HepG2 (cell line): ENCODE results near the gene STAG3. TPM values are rescaled to one million over a fixed set of nuclear protein-coding genes. Genes with fewer than 3 reads are reported as not detected.
A peak's percentile ranks its signal among the peaks of the same experiment; 100 is the strongest.

Source experiments
- ATF1 ChIP-seq: IDR thresholded peaks from 2 replicates; pipeline ENCODE4 v1.6.1; 2016; ENCODE audit warnings: mild to moderate bottlenecking, control low read depth
- CHD2 ChIP-seq: IDR thresholded peaks from 2 replicates; pipeline ENCODE4 v1.6.1; 2011; ENCODE audit warnings: low read depth, low read length, improper control_type of control experiment
- HOXD1 ChIP-seq: sonication (generic); formaldehyde crosslinking; IDR thresholded peaks from 2 replicates; pipeline ENCODE4 v1.5.0; 2020; ENCODE audit warnings: missing genetic modification reagents
- KLF16 ChIP-seq, 2 experiments: sonication (generic) in 1 of 2; formaldehyde crosslinking in 1 of 2; IDR thresholded peaks; 2 replicates each; pipeline versions ENCODE4 v1.6.1 to v1.8.0; 2016 to 2023; ENCODE audit warnings: missing genetic modification reagents in 2 of 2, missing compliant biosample characterization in 1 of 2
- MXD4 ChIP-seq: IDR thresholded peaks from 2 replicates; pipeline ENCODE4 v1.6.1; 2016; ENCODE audit warnings: mild to moderate bottlenecking, missing biosample characterization, missing genetic modification reagents
- PRPF4 ChIP-seq: fragments of 200-400 bp; formaldehyde crosslinking; IDR thresholded peaks from 2 replicates; pipeline ENCODE4 v1.6.1; 2016; ENCODE audit warnings: low read length, low read depth; ENCODE audit not compliant: poor library complexity, severe bottlenecking
- REL ChIP-seq: sonication (generic); formaldehyde crosslinking; conservative IDR thresholded peaks from 2 replicates; pipeline ENCODE4 v1.8.0; 2022; ENCODE audit warnings: mild to moderate bottlenecking, missing genetic modification reagents, moderate library complexity
- SALL1 ChIP-seq: sonication (generic); formaldehyde crosslinking; IDR thresholded peaks from 2 replicates; pipeline ENCODE4 v1.8.0; 2022; ENCODE audit warnings: mild to moderate bottlenecking, missing genetic modification reagents
- SAP130 ChIP-seq: IDR thresholded peaks from 2 replicates; pipeline ENCODE4 v1.6.1; 2016; ENCODE audit warnings: low read depth
- SMC3 ChIP-seq: IDR thresholded peaks from 2 replicates; pipeline ENCODE4 v1.6.1; 2011; ENCODE audit warnings: low read length, improper control_type of control experiment
- STAG1 ChIP-seq: sonication (generic); formaldehyde crosslinking; IDR thresholded peaks from 2 replicates; pipeline ENCODE4 v1.4.0; 2020; ENCODE audit warnings: missing genetic modification reagents
- TSC22D2 ChIP-seq: sonication (generic); formaldehyde crosslinking; IDR thresholded peaks from 2 replicates; pipeline ENCODE4 v1.5.1; 2020; ENCODE audit warnings: missing genetic modification reagents, mild to moderate bottlenecking, borderline replicate concordance
- XRCC5 ChIP-seq: fragments of 200-400 bp; formaldehyde crosslinking; optimal IDR thresholded peaks from 2 replicates; pipeline ENCODE3; 2017; ENCODE audit warnings: mild to moderate bottlenecking, low read length
- ZBTB7A ChIP-seq: sonication (generic); formaldehyde crosslinking; IDR thresholded peaks from 2 replicates; pipeline ENCODE4 v1.8.0; 2022; ENCODE audit warnings: mild to moderate bottlenecking, missing genetic modification reagents
- ZFP36L1 ChIP-seq: sonication (generic); formaldehyde crosslinking; IDR thresholded peaks from 2 replicates; pipeline ENCODE4 v1.8.0; 2022; ENCODE audit warnings: mild to moderate bottlenecking, missing genetic modification reagents, moderate library complexity
- ZFP90 ChIP-seq: sonication (generic); formaldehyde crosslinking; IDR thresholded peaks from 2 replicates; pipeline ENCODE4 v1.8.0; 2022; ENCODE audit warnings: missing genetic modification reagents, mild to moderate bottlenecking, inconsistent platforms, borderline replicate concordance
- ZNF256 ChIP-seq: sonication (generic); formaldehyde crosslinking; conservative IDR thresholded peaks from 2 replicates; pipeline ENCODE4 v1.4.0; 2020; ENCODE audit warnings: missing genetic modification reagents
- ZNF260 ChIP-seq: sonication (generic); formaldehyde crosslinking; IDR thresholded peaks from 2 replicates; pipeline ENCODE4 v1.4.0; 2020; ENCODE audit warnings: missing genetic modification reagents, low read depth, mild to moderate bottlenecking, borderline replicate concordance
- ZNF3 ChIP-seq: IDR thresholded peaks from 2 replicates; pipeline ENCODE4 v1.7.0; 2017; ENCODE audit warnings: inconsistent platforms
- ZNF512 ChIP-seq: sonication (generic); formaldehyde crosslinking; IDR thresholded peaks from 2 replicates; pipeline ENCODE4 v1.4.0; 2020; ENCODE audit warnings: mild to moderate bottlenecking, missing genetic modification reagents
- ZNF557 ChIP-seq: sonication (generic); formaldehyde crosslinking; IDR thresholded peaks from 2 replicates; pipeline ENCODE4 v1.4.0; 2020; ENCODE audit warnings: missing genetic modification reagents
- ZNF614 ChIP-seq: IDR thresholded peaks from 2 replicates; pipeline ENCODE4 v1.6.1; 2018; ENCODE audit warnings: missing biosample characterization, missing genetic modification reagents, inconsistent platforms, borderline replicate concordance
- ZNF883 ChIP-seq: sonication (generic); formaldehyde crosslinking; IDR thresholded peaks from 2 replicates; pipeline ENCODE4 v1.5.1; 2020; ENCODE audit warnings: mild to moderate bottlenecking, missing genetic modification reagents; ENCODE audit errors: not compliant biosample characterization
- polyA plus RNA-seq, 8 experiments: library from polyadenylated mRNA; depleted of rRNA in 3 of 8; stranded (reverse) in 7 of 8; unstranded in 1 of 8; fragments of >200 nt; fragmentation: Illumina TruSeq in 4 of 8; extraction: Trizol in 4 of 8; gene quantifications; 2 replicates each; pipeline versions ENCODE4 v1.2.1 to v1.2.3, GENCODE V29; 2011 to 2016; ENCODE audit warnings: low read depth in 4 of 8, missing spikeins in 1 of 8, mixed read lengths in 1 of 8; ENCODE audit not compliant: insufficient read depth in 1 of 8
- total RNA-seq, 5 experiments: library from RNA; depleted of rRNA; stranded (reverse); fragments of >200 nt; fragmentation: Illumina TruSeq; extraction: Trizol; gene quantifications; 2 replicates each; pipeline ENCODE4 v1.2.3, GENCODE V29; 2016; ENCODE audit warnings: low read depth in 1 of 5
- TF ChIP-seq, protein P1 (sequence below): sonication (generic); formaldehyde crosslinking; IDR thresholded peaks from 2 replicates; pipeline ENCODE4 v1.4.0; 2020; ENCODE audit warnings: missing genetic modification reagents, borderline replicate concordance
- TF ChIP-seq, protein P2 (sequence below): sonication (generic); formaldehyde crosslinking; conservative IDR thresholded peaks from 2 replicates; pipeline ENCODE4 v1.5.0; 2020; ENCODE audit warnings: missing genetic modification reagents
- TF ChIP-seq, protein P3 (sequence below): sonication (generic); formaldehyde crosslinking; IDR thresholded peaks from 2 replicates; pipeline ENCODE4 v1.5.1; 2020; ENCODE audit warnings: missing genetic modification reagents, mild to moderate bottlenecking, borderline replicate concordance

Gene STAG3
- total and polyA plus RNA-seq, 2 of the 13 experiments (the other 11 are each of a cell fraction or from before 2014, with no cell fraction given), result 0.09 to 0.33 TPM

DNA sequence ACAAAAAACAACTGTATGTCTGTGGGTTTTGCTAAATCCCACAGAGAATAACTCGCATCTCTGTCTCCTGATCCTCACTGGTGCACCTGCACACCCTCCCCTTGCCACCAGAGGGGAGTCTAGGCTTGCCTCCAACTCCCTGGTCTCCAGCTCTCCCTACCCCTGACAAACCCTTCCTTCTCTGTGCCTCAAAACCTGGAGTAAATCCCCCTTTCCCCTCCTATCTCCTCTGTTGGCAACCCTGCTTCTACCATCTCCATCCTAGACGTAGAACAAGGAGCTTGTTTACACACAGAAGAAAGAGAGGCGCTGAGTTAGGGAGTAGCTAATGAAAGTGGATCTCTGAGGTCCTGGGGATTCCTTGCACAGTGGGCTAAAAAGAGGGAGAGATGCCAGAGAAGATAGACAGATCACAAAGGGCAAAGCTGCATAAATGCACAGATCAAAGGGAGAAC is 45.0 kb upstream of the STAG3 start (continued):
- TF ChIP-seq ZNF883 (CRISPR knock-in tag), result no peak
- 0 out of 2 replicates have a peak, but pooled peaks have one; percentile 30 for TF ChIP-seq SAP130 (CRISPR knock-in tag)
- 0 out of 2 replicates have a peak, but pooled peaks have one; percentile 14 for TF ChIP-seq ZNF614 (CRISPR knock-in tag)
- TF ChIP-seq STAG1 (CRISPR knock-in tag), result peak; percentile 95
- no peak for TF ChIP-seq HOXD1 (CRISPR knock-in tag)
- TF ChIP-seq ZBTB7A (CRISPR knock-in tag), result no peak
- 0 out of 2 replicates have a peak, but pooled peaks have one; percentile 13 for TF ChIP-seq ZFP36L1 (CRISPR knock-in tag)
- TF ChIP-seq PRPF4, result no peak
- no peak for TF ChIP-seq REL
- TF ChIP-seq MXD4, result no peak
- TF ChIP-seq, protein P1, sequence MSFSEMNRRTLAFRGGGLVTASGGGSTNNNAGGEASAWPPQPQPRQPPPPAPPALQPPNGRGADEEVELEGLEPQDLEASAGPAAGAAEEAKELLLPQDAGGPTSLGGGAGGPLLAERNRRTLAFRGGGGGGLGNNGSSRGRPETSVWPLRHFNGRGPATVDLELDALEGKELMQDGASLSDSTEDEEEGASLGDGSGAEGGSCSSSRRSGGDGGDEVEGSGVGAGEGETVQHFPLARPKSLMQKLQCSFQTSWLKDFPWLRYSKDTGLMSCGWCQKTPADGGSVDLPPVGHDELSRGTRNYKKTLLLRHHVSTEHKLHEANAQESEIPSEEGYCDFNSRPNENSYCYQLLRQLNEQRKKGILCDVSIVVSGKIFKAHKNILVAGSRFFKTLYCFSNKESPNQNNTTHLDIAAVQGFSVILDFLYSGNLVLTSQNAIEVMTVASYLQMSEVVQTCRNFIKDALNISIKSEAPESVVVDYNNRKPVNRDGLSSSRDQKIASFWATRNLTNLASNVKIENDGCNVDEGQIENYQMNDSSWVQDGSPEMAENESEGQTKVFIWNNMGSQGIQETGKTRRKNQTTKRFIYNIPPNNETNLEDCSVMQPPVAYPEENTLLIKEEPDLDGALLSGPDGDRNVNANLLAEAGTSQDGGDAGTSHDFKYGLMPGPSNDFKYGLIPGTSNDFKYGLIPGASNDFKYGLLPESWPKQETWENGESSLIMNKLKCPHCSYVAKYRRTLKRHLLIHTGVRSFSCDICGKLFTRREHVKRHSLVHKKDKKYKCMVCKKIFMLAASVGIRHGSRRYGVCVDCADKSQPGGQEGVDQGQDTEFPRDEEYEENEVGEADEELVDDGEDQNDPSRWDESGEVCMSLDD (CRISPR knock-in tag), result no peak
- peak; percentile 81; the same call in 1 of the 2 replicates for TF ChIP-seq ZNF512 (CRISPR knock-in tag)
- TF ChIP-seq ATF1 (CRISPR knock-in tag), result no peak
- peak; percentile 93 for TF ChIP-seq SMC3
- peak; percentile 49 for TF ChIP-seq XRCC5
- TF ChIP-seq, protein P2, sequence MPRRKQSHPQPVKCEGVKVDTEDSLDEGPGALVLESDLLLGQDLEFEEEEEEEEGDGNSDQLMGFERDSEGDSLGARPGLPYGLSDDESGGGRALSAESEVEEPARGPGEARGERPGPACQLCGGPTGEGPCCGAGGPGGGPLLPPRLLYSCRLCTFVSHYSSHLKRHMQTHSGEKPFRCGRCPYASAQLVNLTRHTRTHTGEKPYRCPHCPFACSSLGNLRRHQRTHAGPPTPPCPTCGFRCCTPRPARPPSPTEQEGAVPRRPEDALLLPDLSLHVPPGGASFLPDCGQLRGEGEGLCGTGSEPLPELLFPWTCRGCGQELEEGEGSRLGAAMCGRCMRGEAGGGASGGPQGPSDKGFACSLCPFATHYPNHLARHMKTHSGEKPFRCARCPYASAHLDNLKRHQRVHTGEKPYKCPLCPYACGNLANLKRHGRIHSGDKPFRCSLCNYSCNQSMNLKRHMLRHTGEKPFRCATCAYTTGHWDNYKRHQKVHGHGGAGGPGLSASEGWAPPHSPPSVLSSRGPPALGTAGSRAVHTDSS (CRISPR knock-in tag), result no peak
- TF ChIP-seq ZNF260, result no peak
- TF ChIP-seq CHD2, result no peak
- peak in 1 of 2 experiments; percentile 49; a peak in 1 of 4 replicates for TF ChIP-seq KLF16 (CRISPR knock-in tag; IDR thresholded peaks at IDR 0.05)
- TF ChIP-seq ZNF557 (CRISPR knock-in tag), result no peak
- TF ChIP-seq TSC22D2 (CRISPR knock-in tag), result 0 out of 2 replicates have a peak, but pooled peaks have one; percentile 31
- TF ChIP-seq SALL1 (CRISPR knock-in tag), result peak; percentile 20; the same call in 1 of the 2 replicates
- TF ChIP-seq ZFP90 (CRISPR knock-in tag), result no peak
- no peak for TF ChIP-seq ZNF3 (CRISPR knock-in tag)
- TF ChIP-seq, protein P3, sequence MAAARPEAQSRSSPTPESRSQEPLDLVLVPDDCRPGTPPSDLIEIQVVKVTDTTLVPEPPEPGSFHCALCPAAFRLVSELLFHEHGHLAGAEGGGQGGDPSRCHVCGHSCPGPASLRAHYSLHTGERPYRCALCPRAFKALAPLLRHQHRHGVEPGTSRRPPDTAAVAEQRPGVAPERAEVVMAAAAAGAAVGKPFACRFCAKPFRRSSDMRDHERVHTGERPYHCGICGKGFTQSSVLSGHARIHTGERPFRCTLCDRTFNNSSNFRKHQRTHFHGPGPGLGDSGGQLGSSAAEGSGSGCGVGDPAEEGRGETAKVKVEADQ (CRISPR knock-in tag), result no peak
- no peak for TF ChIP-seq ZNF256 (CRISPR knock-in tag)
